Coronary artery (tissue), 2 donors: ENCODE data around the gene LDHD.
"Not testable (repeated sequence)": the region's sequence is repeated elsewhere in the genome, so short reads cannot be mapped to it uniquely, and the experiment has no call there.

Experiments used
- DNase-seq: peaks from one replicate; pipeline ENCODE4 v3.0.0-alpha.2; 2017; ENCODE audit warnings: low spot score
- H3K27ac ChIP-seq, 2 donors: fragments of 200-600 bp; sonication (generic); one replicate each; pipeline ENCODE4 v1.5.1; 2016 to 2019
- H3K4me3 ChIP-seq: fragments of 200-600 bp; sonication (generic); 2 replicates; pipeline ENCODE4 v1.5.1; 2016; ENCODE audit warnings: mild to moderate bottlenecking, moderate library complexity
- TF ChIP-seq, protein P1 (sequence below): fragments of 200-600 bp; sonication (generic); IDR thresholded peaks from one replicate; pipeline ENCODE4 v1.5.1; 2019; ENCODE audit warnings: antibody characterized with exemption

LDHD gene

DNA sequence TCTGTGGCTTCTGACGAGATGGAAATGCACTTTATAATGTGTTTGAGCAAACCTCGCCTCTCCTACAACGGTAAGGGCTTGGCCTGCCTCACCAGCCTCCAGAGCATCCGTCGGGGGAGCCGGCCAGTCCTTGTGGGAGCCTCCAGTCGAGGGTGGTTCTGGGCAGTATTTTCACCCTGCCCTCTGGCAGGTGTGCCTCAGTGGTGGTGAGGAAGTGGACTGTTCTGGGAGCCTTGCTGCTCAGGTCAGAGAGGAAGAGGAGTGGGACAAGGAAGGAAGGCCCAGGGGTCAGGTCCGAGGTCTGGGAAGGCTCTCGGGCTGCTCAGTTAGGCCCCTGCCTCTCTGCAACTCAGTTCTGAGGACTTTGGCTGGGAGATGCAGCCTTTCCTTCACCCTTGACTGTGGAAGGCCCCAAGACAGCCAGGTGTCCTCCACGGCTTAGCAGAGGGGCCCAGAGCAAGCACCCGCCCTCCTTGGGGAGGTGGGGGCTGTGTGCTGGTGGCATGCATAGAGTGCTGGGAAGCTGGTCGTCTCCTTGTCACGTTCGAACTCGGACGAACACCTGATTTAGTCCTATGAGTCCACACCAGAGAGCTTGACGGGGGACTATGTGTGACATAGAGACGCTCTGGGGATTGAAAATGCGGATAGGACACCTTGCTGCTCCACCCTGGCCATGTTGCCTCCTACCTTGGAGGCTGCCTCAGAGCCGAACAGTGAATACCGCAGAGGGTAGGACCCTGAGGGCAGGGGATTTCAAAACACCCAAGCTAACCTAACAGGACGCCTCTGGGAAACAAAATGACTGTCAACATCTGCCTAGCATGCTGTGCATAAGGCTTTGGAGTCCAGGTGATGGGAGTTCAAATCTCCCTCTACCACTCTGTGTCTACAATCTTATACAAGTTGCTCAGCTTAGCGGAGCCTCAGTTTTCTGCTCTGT is 22.7 kb downstream of the LDHD start:
- TF ChIP-seq, protein P1, sequence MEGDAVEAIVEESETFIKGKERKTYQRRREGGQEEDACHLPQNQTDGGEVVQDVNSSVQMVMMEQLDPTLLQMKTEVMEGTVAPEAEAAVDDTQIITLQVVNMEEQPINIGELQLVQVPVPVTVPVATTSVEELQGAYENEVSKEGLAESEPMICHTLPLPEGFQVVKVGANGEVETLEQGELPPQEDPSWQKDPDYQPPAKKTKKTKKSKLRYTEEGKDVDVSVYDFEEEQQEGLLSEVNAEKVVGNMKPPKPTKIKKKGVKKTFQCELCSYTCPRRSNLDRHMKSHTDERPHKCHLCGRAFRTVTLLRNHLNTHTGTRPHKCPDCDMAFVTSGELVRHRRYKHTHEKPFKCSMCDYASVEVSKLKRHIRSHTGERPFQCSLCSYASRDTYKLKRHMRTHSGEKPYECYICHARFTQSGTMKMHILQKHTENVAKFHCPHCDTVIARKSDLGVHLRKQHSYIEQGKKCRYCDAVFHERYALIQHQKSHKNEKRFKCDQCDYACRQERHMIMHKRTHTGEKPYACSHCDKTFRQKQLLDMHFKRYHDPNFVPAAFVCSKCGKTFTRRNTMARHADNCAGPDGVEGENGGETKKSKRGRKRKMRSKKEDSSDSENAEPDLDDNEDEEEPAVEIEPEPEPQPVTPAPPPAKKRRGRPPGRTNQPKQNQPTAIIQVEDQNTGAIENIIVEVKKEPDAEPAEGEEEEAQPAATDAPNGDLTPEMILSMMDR = no peak
- H3K27ac ChIP-seq = no peak overlapping the region
- no peak for DNase-seq
- H3K4me3 ChIP-seq = no peak overlapping the region

DNA sequence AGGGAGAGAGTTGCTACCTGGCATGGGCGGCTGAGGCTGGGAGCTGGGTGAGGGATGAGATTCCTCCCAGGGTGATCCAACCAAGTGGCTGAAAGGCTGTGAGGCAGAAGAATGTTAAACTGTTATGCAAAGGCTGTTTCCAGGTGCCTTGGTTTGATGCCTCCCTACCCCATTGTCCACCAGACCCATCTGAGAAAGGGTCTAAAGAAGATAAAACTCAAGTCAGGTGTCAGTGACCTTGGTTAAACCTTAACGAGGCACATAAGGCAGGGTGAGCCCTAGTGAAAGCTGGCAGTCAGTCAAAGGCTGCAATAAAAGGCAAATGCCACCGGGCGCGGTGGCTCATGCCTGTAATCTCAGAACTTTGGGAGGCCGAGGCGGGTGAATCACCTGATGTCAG is 23.8 kb downstream of the LDHD start:
- no peak overlapping the region for H3K27ac ChIP-seq
- DNase-seq = no peak

DNA sequence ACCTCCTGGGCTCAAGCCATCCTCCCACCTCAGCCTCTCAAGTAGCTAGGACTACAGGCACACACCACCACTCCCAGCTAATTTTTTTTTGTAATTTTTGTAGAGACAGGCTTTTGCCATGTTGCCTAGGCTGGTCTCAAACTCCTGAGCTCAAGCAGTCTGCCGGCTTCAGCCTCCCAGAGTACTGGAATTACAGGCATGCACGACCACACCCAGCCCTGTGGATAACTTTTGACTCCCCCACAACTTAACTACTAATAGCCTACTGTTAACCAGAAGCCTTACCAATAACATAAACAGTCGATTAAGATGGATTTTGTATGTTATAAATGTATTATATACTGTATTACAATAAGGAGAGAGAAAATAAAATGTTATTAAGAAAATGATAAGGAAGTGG is 25.0 kb downstream of the LDHD start:
- not testable (repeated sequence) for H3K4me3 ChIP-seq, DNase-seq, H3K27ac ChIP-seq

More for the DNA sequence above, 23.8 kb downstream of the LDHD start:
- no peak overlapping the region for H3K4me3 ChIP-seq
- TF ChIP-seq, protein P1 = no peak

- H3K27ac ChIP-seq, DNase-seq, H3K4me3 ChIP-seq: not testable (repeated sequence)
Measured at GRCh38 chr16:75090899-75091298, 25.7 kb downstream of the LDHD start.

DNA sequence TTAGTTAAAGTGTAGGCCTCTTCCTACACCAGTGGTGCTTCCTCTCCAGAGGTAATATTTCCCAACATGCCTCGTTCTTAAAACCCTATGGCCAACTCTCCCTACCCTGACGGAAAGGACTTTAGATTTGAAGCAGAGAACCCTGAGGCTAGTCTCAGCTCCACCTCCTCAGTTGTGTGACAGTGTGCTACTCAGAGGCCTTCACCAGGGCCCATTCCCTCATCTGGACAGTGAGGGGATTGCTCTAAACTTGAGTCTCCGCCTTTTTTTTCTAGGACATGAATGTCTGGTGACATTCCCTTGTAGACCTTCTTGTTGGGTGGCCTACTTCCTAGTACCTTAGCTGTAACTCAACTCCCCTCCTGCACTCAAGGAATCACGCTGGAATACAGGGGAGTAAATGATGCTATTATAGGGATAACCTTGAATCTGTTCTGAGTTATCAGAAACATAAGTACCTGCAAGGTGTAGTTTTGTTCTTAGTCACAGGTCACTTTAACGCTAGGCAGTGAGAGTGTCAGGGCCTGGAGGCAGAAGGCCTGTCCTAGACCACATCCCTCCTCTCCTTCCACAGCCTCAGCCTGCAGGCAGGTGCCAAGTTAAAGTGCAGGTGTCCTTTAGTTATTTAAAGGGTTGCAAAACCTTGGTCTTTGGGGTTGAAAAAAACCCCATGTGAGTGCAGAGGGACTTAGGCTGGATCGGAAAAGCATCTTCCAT is 26.9 kb downstream of the LDHD start:
- Histone ChIP-seq H3K4me3 (no peak overlapping the region), H3K27ac (no peak overlapping the region)
- TF ChIP-seq, protein P1 = no peak
- no peak for DNase-seq

DNA sequence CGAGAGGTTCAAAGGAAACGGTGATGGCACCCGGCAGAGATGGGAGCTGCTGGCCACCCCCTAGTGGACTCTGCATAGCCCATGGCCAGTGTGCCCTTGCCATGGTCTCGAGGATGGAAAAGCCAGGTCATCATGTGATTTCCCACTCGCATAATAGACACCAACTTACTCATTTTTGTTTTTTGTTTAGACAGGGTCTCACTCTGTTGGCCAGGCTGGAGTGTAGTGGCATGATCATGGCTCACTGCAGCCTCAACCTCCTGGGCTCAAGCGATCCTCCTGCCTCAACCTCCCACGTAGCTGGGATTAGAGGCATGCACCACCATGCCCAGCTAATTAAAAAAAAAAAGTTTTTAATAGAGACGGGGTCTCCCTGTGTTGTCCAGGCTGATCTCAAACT is 27.6 kb downstream of the LDHD start:
- no peak for DNase-seq
- no peak overlapping the region for H3K27ac ChIP-seq
- TF ChIP-seq, protein P1 = no peak
- no peak overlapping the region for H3K4me3 ChIP-seq

DNA sequence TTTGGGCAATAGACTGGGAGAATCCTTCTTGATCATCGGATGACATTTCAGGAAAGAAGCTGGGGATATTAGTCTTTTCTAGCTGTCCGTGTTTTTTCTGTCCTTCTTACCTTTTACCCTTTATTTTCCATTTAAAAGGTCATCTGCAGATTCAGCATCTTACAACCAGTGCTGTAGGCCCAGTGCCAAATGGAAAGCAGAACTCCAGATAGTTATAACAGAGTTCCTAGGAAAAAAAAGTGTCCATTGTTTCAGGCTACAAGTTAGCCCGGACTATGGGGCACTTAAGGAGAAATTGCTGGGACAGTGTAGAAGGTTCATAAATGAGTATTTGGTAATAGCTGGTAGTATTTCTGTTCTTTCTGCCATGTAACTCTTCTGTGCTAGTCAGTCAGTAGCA is 28.4 kb downstream of the LDHD start:
- no peak overlapping the region for H3K27ac ChIP-seq
- TF ChIP-seq, protein P1 = no peak
- no peak overlapping the region for H3K4me3 ChIP-seq

More for the DNA sequence above, 28.4 kb downstream of the LDHD start:
- no peak for DNase-seq
